Testis (tissue), 2 donors: ENCODE results near the gene ANKRD11.

Experiments used
- CTCF ChIP-seq, 3 experiments: fragments of 450-650 bp in 2 of 3; fragments of 200-600 bp in 1 of 3; sonication (generic) in 1 of 3; IDR thresholded peaks; one replicate each; pipeline ENCODE4 v1.5.1; 2016 to 2019; ENCODE audit warnings: antibody characterized with exemption in 3 of 3, mild to moderate bottlenecking in 2 of 3, moderate library complexity in 1 of 3
- POLR2A ChIP-seq: fragments of 450-650 bp; IDR thresholded peaks from one replicate; pipeline ENCODE4 v1.6.1; 2017; ENCODE audit warnings: antibody characterized with exemption, mild to moderate bottlenecking, moderate library complexity

- TF ChIP-seq CTCF (IDR thresholded peaks at IDR 0.05), result no peak
- TF ChIP-seq POLR2A, result no peak
These were observed 193.0 kb downstream of the ANKRD11 start for GRCh38 chr16:89297156-89297874.
